Neural progenitor cell (in vitro differentiated cells): ENCODE data around the gene B3GAT1. TPM values are rescaled to one million over a fixed set of nuclear protein-coding genes. Genes with fewer than 3 reads are reported as not detected.

Experiments
- DNase-seq: peaks from one replicate; pipeline ENCODE4 v3.0.0-alpha.2; 2016; ENCODE audit warnings: low spot score
- H2AFZ ChIP-seq: fragments of 200-600 bp; sonication (generic); replicated peaks from 2 replicates; pipeline ENCODE4 v1.6.1; 2016; ENCODE audit warnings: antibody characterized with exemption
- H3F3A ChIP-seq: fragments of 200-600 bp; sonication (generic); 2 replicates; pipeline ENCODE4 v1.6.1; 2016; ENCODE audit warnings: antibody characterized with exemption, low read depth
- H3K27ac ChIP-seq: fragments of 200-600 bp; sonication (generic); 2 replicates; pipeline ENCODE4 v1.5.1; 2016; ENCODE audit warnings: mild to moderate bottlenecking
- H3K27me3 ChIP-seq: fragments of 200-600 bp; sonication (generic); 2 replicates; pipeline ENCODE4 v1.6.1; 2016; ENCODE audit warnings: mild to moderate bottlenecking, moderate library complexity
- H3K36me3 ChIP-seq: fragments of 200-600 bp; sonication (generic); 2 replicates; pipeline ENCODE4 v1.5.1; 2016
- H3K4me1 ChIP-seq: fragments of 200-600 bp; sonication (generic); 2 replicates; pipeline ENCODE4 v1.6.1; 2016; ENCODE audit warnings: mixed run types
- H3K4me2 ChIP-seq: fragments of 200-600 bp; sonication (generic); 2 replicates; pipeline ENCODE4 v1.6.1; 2016
- H3K4me3 ChIP-seq: fragments of 200-600 bp; sonication (generic); 2 replicates; pipeline ENCODE4 v1.5.1; 2016
- H3K79me2 ChIP-seq: fragments of 200-600 bp; sonication (generic); 2 replicates; pipeline ENCODE4 v1.6.1; 2016; ENCODE audit warnings: low read depth
- H3K9ac ChIP-seq: fragments of 200-600 bp; sonication (generic); 2 replicates; pipeline ENCODE4 v1.6.1; 2016
- H3K9me3 ChIP-seq: fragments of 200-600 bp; sonication (generic); 2 replicates; pipeline ENCODE4 v1.5.1; 2016; ENCODE audit warnings: low read depth
- H4K20me1 ChIP-seq: fragments of 200-600 bp; sonication (generic); 2 replicates; pipeline ENCODE4 v1.6.1; 2016; ENCODE audit warnings: low read depth
- H3K27ac Mint-ChIP-seq: 3 replicates; pipeline ENCODE4 v1.8.0; 2021; ENCODE audit warnings: mixed read lengths
- H3K27me3 Mint-ChIP-seq: 2 replicates; pipeline ENCODE4 v1.8.0; 2022; ENCODE audit warnings: low read depth, mild to moderate bottlenecking, inconsistent platforms, moderate library complexity, mixed read lengths; ENCODE audit not compliant: insufficient read depth
- H3K36me3 Mint-ChIP-seq: 3 replicates; pipeline ENCODE4 v1.8.0; 2021; ENCODE audit warnings: mixed read lengths
- H3K4me1 Mint-ChIP-seq: 3 replicates; pipeline ENCODE4 v1.8.0; 2021; ENCODE audit warnings: mixed read lengths
- H3K4me3 Mint-ChIP-seq: 3 replicates; pipeline ENCODE4 v1.8.0; 2021; ENCODE audit warnings: mild to moderate bottlenecking, moderate library complexity, mixed read lengths
- H3K9me3 Mint-ChIP-seq: 3 replicates; pipeline ENCODE4 v1.8.0; 2020; ENCODE audit warnings: mixed read lengths
- EZH2 ChIP-seq: fragments of 200-600 bp; sonication (generic); IDR thresholded peaks from 2 replicates; pipeline ENCODE4 v1.6.1; 2017; ENCODE audit warnings: antibody characterized with exemption, mild to moderate bottlenecking, moderate library complexity
- EZH2phosphoT487 ChIP-seq: fragments of 200-600 bp; sonication (generic); IDR thresholded peaks from 2 replicates; pipeline ENCODE4 v1.6.1; 2017; ENCODE audit warnings: antibody characterized with exemption
- total RNA-seq: library from RNA; depleted of rRNA; stranded (reverse); fragments of >200 nt; gene quantifications from 2 replicates; pipeline ENCODE4 v1.2.3, GENCODE V29; 2015; ENCODE audit warnings: low replicate concordance
- TF ChIP-seq, protein P1 (sequence below): fragments of 200-600 bp; sonication (generic); IDR thresholded peaks from 2 replicates; pipeline ENCODE4 v1.5.1; 2017; ENCODE audit warnings: antibody characterized with exemption, mild to moderate bottlenecking

The B3GAT1 gene
- total RNA-seq, 1 donor from 2014 or later = 11.0 TPM

DNA sequence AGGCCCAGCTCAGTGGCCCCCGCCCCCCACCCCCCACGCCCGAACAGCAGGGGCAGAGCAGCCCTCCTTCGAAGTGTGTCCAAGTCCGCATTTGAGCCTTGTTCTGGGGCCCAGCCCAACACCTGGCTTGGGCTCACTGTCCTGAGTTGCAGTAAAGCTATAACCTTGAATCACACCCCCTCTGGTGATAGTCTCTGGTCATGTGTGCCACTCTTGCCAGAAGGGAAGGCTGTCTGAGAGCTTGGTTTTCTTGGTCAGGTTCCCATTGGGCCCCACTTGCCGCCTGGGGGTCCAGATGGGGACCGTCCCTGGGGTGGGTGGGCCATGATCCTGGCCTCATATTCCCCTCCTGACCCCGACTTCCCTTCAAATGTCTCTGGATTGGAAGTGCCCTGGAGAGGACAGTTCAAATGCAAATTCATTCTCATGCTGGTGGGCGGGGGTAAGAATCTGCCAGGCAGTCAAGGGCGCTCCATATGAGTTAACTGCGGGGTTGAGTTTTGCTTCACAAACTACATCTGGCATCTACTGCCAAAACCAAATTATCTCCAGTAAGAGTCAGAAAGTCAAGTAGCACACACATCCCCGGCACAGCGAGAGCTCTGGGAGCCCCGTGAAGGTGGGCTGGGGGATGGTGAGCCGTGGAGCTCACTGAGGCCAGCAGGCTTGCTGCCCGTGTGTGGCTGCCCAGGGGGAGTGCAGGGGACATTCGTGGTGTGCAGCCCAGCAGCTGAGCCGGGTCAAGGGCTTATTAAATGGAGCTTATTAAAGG is 35.7 kb downstream of the B3GAT1 start:
- H3K36me3 ChIP-seq = no peaks in the 10 kb centered on the region
- no peaks in the 10 kb centered on the region for H3K27me3 ChIP-seq

DNA sequence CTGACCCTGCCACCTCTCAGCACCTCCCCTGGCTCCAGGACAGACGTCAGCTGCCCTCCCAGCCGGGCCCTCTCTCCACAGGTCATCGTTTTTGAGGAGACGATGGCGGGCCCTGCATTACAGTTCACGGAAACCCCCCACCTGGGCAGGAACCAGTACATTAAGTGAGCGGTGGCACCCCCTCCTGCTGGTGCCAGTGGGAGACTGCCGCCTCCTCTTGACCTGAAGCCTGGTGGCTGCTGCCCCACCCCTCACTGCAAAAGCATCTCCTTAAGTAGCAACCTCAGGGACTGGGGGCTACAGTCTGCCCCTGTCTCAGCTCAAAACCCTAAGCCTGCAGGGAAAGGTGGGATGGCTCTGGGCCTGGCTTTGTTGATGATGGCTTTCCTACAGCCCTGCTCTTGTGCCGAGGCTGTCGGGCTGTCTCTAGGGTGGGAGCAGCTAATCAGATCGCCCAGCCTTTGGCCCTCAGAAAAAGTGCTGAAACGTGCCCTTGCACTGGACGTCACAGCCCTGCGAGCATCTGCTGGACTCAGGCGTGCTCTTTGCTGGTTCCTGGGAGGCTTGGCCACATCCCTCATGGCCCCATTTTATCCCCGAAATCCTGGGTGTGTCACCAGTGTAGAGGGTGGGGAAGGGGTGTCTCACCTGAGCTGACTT is 37.0 kb downstream of the B3GAT1 start:
- H4K20me1 ChIP-seq = no peaks in the 10 kb centered on the region
- H3K79me2 ChIP-seq = no peaks in the 10 kb centered on the region
- no peak for DNase-seq
- no peaks in the 10 kb centered on the region for H3K36me3 ChIP-seq
- H3K9me3 ChIP-seq = no peaks in the 10 kb centered on the region
- no peaks in the 10 kb centered on the region for H3F3A ChIP-seq
- no peak overlapping the region for H3K4me2 ChIP-seq
- H2AFZ ChIP-seq = no peak overlapping the region
- Mint-ChIP-seq H3K27me3 (peaks cover 2% of the 10 kb centered on the region), H3K4me1 (no peaks in the 10 kb centered on the region), H3K36me3 (peaks cover 14% of the 10 kb centered on the region), H3K9me3 (no peaks in the 10 kb centered on the region), H3K27ac (no peak overlapping the region), H3K4me3 (no peak overlapping the region)
- TF ChIP-seq, protein P1, sequence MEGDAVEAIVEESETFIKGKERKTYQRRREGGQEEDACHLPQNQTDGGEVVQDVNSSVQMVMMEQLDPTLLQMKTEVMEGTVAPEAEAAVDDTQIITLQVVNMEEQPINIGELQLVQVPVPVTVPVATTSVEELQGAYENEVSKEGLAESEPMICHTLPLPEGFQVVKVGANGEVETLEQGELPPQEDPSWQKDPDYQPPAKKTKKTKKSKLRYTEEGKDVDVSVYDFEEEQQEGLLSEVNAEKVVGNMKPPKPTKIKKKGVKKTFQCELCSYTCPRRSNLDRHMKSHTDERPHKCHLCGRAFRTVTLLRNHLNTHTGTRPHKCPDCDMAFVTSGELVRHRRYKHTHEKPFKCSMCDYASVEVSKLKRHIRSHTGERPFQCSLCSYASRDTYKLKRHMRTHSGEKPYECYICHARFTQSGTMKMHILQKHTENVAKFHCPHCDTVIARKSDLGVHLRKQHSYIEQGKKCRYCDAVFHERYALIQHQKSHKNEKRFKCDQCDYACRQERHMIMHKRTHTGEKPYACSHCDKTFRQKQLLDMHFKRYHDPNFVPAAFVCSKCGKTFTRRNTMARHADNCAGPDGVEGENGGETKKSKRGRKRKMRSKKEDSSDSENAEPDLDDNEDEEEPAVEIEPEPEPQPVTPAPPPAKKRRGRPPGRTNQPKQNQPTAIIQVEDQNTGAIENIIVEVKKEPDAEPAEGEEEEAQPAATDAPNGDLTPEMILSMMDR = no peak
- no peak for TF ChIP-seq EZH2
- TF ChIP-seq EZH2phosphoT487 = no peak
- H3K4me1 ChIP-seq = no peaks in the 10 kb centered on the region
- no peak overlapping the region for H3K27ac ChIP-seq
- H3K4me3 ChIP-seq = no peak overlapping the region
- H3K27me3 ChIP-seq = no peaks in the 10 kb centered on the region
- no peak overlapping the region for H3K9ac ChIP-seq

More for the DNA sequence above, 35.7 kb downstream of the B3GAT1 start:
- Histone ChIP-seq H3K4me3 (no peak overlapping the region), H3K9me3 (no peaks in the 10 kb centered on the region), H3F3A (no peaks in the 10 kb centered on the region), H3K9ac (no peak overlapping the region), H4K20me1 (no peaks in the 10 kb centered on the region), H3K79me2 (no peaks in the 10 kb centered on the region), H3K4me1 (no peaks in the 10 kb centered on the region), H3K27ac (no peak overlapping the region), H3K4me2 (no peak overlapping the region), H2AFZ (no peak overlapping the region)
- H3K36me3 Mint-ChIP-seq = peaks cover 10% of the 10 kb centered on the region
- no peak overlapping the region for H3K27ac Mint-ChIP-seq
- H3K4me1 Mint-ChIP-seq = no peaks in the 10 kb centered on the region
- DNase-seq = no peak
- H3K27me3 Mint-ChIP-seq = peaks cover 2% of the 10 kb centered on the region
- TF ChIP-seq EZH2 = no peak
- TF ChIP-seq, protein P1 = no peak
- no peak for TF ChIP-seq EZH2phosphoT487
- H3K4me3 Mint-ChIP-seq = no peak overlapping the region
- no peaks in the 10 kb centered on the region for H3K9me3 Mint-ChIP-seq

DNA sequence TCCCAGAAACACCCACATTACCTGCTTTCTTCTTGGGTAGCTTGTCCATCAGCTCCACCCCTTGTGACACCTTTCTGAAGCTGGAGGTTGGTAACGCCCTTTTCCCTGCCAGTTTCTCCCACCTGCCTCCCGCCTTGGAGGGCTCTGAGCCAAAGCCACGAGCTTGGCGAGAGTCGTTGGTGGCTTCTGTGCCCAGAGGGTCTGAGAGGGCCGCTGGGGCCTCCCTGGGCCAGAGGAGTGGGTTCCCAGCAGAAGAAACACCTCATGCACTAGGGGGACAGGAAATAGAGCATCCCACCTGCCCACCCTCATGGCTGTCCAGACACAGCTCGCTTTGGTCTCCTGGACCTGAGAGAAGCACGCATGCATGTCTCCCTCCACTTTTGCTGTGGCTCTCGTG is 37.9 kb downstream of the B3GAT1 start:
- Histone ChIP-seq H2AFZ (no peak overlapping the region), H3K9me3 (no peaks in the 10 kb centered on the region), H3K79me2 (no peaks in the 10 kb centered on the region), H3K4me1 (no peaks in the 10 kb centered on the region), H3K4me2 (no peak overlapping the region), H4K20me1 (no peaks in the 10 kb centered on the region), H3K9ac (no peak overlapping the region), H3K27ac (no peak overlapping the region), H3K27me3 (no peaks in the 10 kb centered on the region), H3K4me3 (no peak overlapping the region), H3K36me3 (no peaks in the 10 kb centered on the region), H3F3A (no peaks in the 10 kb centered on the region)
- no peak overlapping the region for H3K27ac Mint-ChIP-seq
- H3K4me3 Mint-ChIP-seq = no peak overlapping the region
- H3K27me3 Mint-ChIP-seq = peaks cover 4% of the 10 kb centered on the region
- TF ChIP-seq EZH2 (no peak), EZH2phosphoT487 (no peak)
- TF ChIP-seq, protein P1 = no peak
- H3K9me3 Mint-ChIP-seq = no peaks in the 10 kb centered on the region
- peaks cover 19% of the 10 kb centered on the region for H3K36me3 Mint-ChIP-seq
- no peak for DNase-seq
- no peaks in the 10 kb centered on the region for H3K4me1 Mint-ChIP-seq
